RWPE1 (cell line): Measurements from ENCODE around the gene PKIB.

Experiments used
- CTCF ChIA-PET: fragments of 350-600 bp; sonication (Branson Sonifier 250); formaldehyde crosslinking; extraction: SDS; loops from one replicate; lab custom pipeline; 2021; lab: Yijun Ruan, JAX
- POLR2A ChIA-PET: fragments of 400-600 bp; formaldehyde crosslinking; extraction: SDS; loops from one replicate; lab custom pipeline; 2020; ENCODE audit warnings: antibody characterized with exemption; ENCODE audit not compliant: low non-redundant PET; lab: Yijun Ruan, JAX
- DNase-seq: peaks from one replicate; pipeline ENCODE4 v3.0.0; 2012; ENCODE audit warnings: low spot score
- H3K27ac ChIP-seq: fragments of 450-650 bp; 2 replicates; pipeline ENCODE4 v1.5.1; 2017
- TF ChIP-seq, protein P1 (sequence below): fragments of 450-650 bp; conservative IDR thresholded peaks from 2 replicates; pipeline ENCODE4 v1.5.1; 2017; ENCODE audit warnings: low read depth, mild to moderate bottlenecking

Gene PKIB

DNA sequence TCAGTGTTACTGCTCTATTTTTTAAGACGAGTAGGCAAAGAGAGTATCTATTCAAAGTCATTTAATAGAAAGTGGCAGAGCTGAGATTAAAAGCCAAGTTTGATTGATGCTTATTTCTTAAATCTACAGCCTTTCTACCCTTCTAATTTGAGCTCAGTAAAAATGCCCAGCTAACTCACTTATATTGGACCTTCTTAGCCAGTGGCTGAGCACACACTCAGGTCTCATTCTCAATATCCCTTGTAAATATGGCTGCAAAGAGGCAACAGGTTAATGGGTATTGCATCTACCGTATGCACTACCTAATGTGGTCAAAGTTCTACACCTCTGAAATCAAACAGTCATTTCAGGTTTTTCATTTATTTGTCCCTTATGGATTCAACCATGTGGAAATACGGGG lies 6.7 kb downstream of the PKIB start:
- POLR2A ChIA-PET: no interaction called here
- CTCF ChIA-PET: no interaction called here
- no peak for DNase-seq
- TF ChIP-seq, protein P1, sequence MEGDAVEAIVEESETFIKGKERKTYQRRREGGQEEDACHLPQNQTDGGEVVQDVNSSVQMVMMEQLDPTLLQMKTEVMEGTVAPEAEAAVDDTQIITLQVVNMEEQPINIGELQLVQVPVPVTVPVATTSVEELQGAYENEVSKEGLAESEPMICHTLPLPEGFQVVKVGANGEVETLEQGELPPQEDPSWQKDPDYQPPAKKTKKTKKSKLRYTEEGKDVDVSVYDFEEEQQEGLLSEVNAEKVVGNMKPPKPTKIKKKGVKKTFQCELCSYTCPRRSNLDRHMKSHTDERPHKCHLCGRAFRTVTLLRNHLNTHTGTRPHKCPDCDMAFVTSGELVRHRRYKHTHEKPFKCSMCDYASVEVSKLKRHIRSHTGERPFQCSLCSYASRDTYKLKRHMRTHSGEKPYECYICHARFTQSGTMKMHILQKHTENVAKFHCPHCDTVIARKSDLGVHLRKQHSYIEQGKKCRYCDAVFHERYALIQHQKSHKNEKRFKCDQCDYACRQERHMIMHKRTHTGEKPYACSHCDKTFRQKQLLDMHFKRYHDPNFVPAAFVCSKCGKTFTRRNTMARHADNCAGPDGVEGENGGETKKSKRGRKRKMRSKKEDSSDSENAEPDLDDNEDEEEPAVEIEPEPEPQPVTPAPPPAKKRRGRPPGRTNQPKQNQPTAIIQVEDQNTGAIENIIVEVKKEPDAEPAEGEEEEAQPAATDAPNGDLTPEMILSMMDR: no peak
- no peak overlapping the region for H3K27ac ChIP-seq

DNA sequence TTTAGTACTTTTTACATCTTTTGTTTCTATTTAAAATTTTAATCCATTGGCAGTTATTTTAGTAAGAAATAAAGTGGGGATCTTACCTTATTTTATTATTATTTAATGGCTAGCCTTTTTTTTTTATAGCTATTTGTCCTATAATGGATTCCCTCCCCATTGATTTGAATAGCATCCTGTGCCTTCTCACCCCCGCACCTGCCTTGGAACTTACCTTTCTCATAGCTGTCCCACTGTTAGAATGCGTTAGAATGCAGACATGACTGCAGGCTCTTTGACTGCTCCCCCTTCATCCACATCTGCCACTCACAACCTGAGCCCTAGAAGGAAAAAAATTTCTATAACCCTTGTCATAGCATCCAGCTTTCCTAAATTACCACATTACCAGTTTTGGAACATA lies 9.1 kb downstream of the PKIB start:
- TF ChIP-seq, protein P1: no peak
- POLR2A ChIA-PET: interaction anchor here (0.6 kb wide), 1 partner anchor 12 kb away, joined by 3 read pairs; no protein-coding TSS in a partner anchor
- H3K27ac ChIP-seq: no peak overlapping the region
- CTCF ChIA-PET: interaction anchor here (1.4 kb wide), 1 partner anchor 9 kb away, joined by 3 read pairs; the partner anchor contains the start of gene PKIB
- DNase-seq: no peak

DNA sequence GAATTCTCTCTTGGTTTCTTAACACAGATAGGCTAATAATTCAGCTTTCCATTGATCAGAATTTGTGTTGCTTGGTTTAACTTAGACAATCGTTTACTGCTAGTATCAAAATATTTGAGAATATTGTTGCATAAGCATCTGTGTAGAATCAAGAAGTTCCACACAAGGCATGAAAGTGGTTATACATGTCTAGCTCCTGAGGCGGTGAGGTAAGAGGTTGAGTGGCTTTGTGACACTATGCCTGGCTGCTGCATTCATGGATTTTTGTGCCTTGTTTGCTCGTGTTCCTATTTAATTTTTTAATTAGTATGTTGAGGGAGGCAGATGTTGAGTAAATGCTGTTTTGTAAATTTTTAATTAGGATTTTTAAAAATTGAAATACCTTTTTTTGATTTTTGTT lies 10.2 kb downstream of the PKIB start:
- no peak for DNase-seq
- H3K27ac ChIP-seq: no peak overlapping the region
- ChIA-PET CTCF (interaction anchor here (0.8 kb wide), 1 partner anchor 10 kb away, joined by 3 read pairs; the partner anchor contains the start of gene PKIB), POLR2A (no interaction called here)
- TF ChIP-seq, protein P1: no peak

DNA sequence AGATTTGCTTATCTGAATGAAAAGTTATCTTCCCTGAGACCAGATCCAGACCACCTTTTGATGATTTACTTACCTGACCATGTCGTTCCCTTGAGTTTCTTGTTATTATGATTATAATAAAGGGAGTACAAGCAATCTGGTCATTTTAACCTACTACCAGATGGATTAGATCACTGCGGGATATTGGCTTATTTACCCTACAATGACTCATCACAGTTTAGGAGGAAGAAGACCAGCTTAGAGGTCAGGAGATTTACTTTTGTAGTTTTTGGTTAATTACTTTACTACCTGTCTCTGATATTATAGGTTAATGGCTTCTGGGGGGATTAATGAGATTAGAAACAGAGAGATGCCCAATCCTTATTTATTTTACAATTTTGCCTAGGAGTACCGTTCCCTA lies 10.7 kb downstream of the PKIB start:
- POLR2A ChIA-PET: no interaction called here
- TF ChIP-seq, protein P1: no peak
- CTCF ChIA-PET: interaction anchor here (0.8 kb wide), 1 partner anchor 11 kb away, joined by 3 read pairs; the partner anchor contains the start of gene PKIB
- DNase-seq: peak; percentile 41
- H3K27ac ChIP-seq: no peak overlapping the region

DNA sequence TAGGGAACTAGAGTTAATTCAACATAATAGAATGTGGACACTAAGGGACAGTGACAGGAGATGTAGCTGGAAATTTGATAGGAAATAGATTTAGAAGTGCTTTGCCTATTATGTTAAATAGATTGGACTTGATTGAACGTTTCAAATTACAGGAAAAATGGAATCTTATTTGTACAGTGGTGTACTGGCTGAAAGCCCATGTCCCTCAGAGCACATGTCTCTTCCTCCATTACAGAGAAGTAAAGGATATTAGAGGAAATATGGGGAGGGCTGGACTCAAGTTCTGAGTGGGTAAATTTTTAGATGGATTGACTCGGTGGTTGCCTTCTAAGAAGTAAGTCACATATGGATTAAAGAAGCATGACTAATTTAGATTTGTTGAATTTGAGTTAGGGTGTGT lies 11.4 kb downstream of the PKIB start:
- POLR2A ChIA-PET: no interaction called here

DNA sequence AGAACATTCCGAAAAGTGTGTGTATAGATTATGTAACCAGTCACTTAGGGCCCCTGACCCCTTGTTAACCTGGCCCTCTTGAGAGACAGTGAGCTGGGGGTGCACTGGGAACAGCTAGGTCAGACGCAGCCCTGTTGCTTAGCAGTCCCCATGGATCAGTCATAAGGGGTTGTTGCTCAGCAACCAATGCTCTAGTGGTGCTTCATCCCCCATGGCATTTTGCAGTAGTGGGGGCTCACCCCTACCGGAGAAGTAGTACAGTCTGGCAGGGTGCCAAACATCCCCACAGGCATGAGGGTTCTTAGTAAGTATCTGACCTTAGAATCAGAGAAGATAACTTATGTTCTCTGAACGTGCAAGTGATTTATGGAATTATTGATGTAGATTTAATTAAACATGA lies 12.3 kb downstream of the PKIB start:
- no peak overlapping the region for H3K27ac ChIP-seq
- CTCF ChIA-PET: no interaction called here
- no peak for DNase-seq
- TF ChIP-seq, protein P1: no peak
- POLR2A ChIA-PET: no interaction called here

More for the DNA sequence above, 11.4 kb downstream of the PKIB start:
- CTCF ChIA-PET: interaction anchor here (0.7 kb wide), 1 partner anchor 151 kb away, joined by 3 read pairs; no protein-coding TSS in a partner anchor
- TF ChIP-seq, protein P1: no peak
- DNase-seq: no peak
- no peak overlapping the region for H3K27ac ChIP-seq
